Measurements from ENCODE around the gene SYT8. TPM values are rescaled to one million over a fixed set of nuclear protein-coding genes. Genes with fewer than 3 reads are reported as not detected.

The SYT8 gene
- total RNA-seq, 1 donor from 2014 or later = not detected

DNA sequence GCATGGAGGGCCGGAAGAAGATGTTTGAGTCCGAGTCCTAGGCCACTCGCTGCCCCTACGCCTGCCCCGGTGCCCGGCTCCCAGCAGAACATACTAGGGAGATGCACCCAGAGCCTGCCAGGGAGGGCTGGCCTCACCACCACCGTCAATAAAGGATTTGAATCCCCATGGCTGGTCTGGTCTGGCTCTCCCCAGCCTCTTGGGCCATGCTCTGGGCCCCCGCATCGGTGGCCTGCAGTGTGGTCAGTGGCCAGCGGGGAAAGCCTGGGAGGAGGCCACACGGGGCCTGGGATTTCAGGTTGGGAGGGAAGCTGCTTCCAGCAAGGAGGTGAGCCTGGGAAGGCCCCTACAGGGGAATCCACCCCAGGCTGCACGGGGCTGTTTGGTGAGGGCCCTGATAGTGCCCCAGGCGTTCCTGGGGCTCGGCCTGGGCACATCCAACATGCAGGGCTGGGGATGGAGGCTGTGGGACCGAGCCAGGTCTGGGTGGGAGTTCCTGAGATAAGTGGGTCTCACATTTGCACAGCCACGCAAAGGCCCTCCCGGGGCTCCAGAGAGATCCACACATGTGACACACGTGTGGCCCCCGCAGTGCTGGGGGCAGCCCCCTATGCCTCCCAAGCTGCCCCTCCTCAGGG lies 6.8 kb downstream of the SYT8 start:
- peaks cover 36% of the 10 kb centered on the region for H3K4me1 Mint-ChIP-seq

DNA sequence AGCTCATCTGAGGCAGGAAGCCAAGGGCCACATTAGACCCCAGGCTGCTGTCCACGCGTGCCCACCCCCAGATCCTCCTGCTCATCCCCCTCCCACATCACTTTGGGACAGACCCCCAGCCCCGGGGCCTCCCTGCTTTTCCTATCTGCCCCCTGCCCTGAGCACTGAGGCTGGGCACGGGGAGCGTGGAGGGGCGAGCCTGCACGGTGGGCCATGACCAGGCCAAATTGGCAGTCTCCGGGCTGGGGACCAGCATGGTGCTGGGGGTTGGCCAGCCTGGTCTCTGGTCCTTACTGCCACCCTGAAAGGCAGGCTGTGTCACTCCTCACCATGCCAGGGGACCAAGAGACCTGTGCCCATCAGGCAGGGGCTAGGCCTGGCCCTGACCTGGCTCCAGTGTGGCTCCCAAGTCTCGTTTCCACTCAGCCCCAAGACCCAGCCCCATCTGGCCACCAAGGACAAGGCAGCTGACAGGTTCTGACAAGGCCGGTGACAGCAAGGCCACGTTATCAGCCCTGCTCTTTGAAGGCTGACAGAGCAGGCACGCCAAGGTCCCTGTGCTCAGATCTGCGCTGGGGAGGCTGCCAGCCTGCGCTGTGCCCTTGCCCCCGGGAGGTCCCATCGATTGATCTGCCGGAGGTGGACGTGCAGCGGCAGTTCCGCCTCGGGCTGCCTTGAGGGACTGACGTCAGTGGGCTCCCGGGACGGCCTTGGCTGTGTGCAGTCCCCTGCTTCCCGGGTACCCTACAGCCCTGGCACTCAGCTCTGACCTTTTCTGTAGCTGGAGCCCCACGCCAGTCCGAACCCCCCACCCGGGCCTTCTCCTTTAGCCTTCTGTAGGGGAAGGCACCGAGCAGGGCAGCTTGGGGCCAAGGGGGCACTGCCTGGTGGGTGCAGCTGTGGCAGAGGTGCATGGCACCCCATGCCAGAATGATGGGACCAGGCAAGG lies 7.6 kb downstream of the SYT8 start:
- Mint-ChIP-seq H3K4me3 (peak overlapping the region; percentile 79), H3K9me3 (no peaks in the 10 kb centered on the region), H3K36me3 (ENCODE audit: low read depth) (no peaks in the 10 kb centered on the region), H3K4me1 (peaks cover 40% of the 10 kb centered on the region), H3K27ac (no peak overlapping the region), H3K27me3 (peaks cover 3% of the 10 kb centered on the region)
- DNase-seq = no peak
- intact Hi-C loops (cut with micrococcal nuclease) = no loop called here

More for the DNA sequence above, 6.8 kb downstream of the SYT8 start:
- DNase-seq = no peak
- no peaks in the 10 kb centered on the region for H3K36me3 Mint-ChIP-seq (ENCODE audit: low read depth)
- H3K27ac Mint-ChIP-seq = no peak overlapping the region
- no peaks in the 10 kb centered on the region for H3K9me3 Mint-ChIP-seq
- H3K27me3 Mint-ChIP-seq = peaks cover 2% of the 10 kb centered on the region
- intact Hi-C loops (cut with micrococcal nuclease) = no loop called here
- H3K4me3 Mint-ChIP-seq = no peak overlapping the region

DNA sequence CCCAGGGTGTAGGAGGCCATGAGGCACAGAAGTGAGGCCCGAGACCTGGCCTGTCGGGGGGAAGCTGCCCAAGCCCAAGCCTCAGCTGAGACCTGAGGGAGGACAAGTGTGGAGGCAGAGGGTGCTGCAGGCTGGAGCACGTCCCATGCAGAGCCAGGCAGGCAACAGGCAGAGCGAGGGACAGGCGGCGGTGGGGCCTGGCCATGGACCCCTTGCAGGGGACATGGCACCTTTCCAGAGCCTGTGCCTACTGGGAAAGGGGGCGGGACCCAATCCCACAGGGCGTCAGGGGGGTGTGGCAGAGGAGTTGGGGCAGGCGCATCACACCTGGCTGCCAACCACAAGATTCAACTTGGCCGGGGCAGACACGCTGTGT lies 8.3 kb downstream of the SYT8 start:
- no peak for DNase-seq
- Mint-ChIP-seq H3K36me3 (ENCODE audit: low read depth) (no peaks in the 10 kb centered on the region), H3K27me3 (peaks cover 3% of the 10 kb centered on the region), H3K27ac (peak overlapping the region; percentile 92), H3K9me3 (no peaks in the 10 kb centered on the region), H3K4me3 (peak overlapping the region; percentile 79), H3K4me1 (peaks cover 45% of the 10 kb centered on the region)
- intact Hi-C loops (cut with micrococcal nuclease) = no loop called here

DNA sequence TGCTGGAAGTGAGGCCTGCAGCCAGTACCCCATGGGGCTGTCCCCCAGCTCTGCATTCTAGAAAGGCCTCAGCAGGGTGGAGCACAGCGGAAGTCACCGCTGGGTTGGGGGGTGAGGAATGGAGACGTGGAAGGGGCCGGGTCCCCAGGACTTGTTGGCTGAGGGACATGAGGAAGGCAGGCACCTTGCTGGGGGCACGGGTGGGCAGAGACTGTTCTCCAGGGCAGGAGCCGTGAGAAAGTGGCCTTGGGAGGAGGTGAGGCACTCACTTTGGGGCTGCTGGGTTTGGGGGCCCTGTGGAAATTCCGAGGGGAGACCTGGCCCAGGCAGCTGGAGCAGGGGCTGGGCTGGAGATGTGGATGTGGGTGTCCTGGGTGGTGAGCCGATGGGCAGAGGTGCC lies 9.0 kb downstream of the SYT8 start:
- peak overlapping the region; percentile 79 for H3K4me3 Mint-ChIP-seq
- H3K36me3 Mint-ChIP-seq (ENCODE audit: low read depth) = no peaks in the 10 kb centered on the region
- H3K4me1 Mint-ChIP-seq = peaks cover 50% of the 10 kb centered on the region
- peaks cover 3% of the 10 kb centered on the region for H3K27me3 Mint-ChIP-seq
- no peak for DNase-seq
- peak overlapping the region; percentile 92 for H3K27ac Mint-ChIP-seq
- intact Hi-C loops (cut with micrococcal nuclease) = loop anchor here (1.0 kb wide), 1 partner anchor 9 kb away; no protein-coding TSS in a partner anchor
- H3K9me3 Mint-ChIP-seq = no peaks in the 10 kb centered on the region

- Mint-ChIP-seq H3K36me3 (ENCODE audit: low read depth) (no peaks in the 10 kb centered on the region), H3K27ac (peak overlapping the region; percentile 92), H3K27me3 (peaks cover 3% of the 10 kb centered on the region), H3K9me3 (no peaks in the 10 kb centered on the region), H3K4me1 (peaks cover 56% of the 10 kb centered on the region), H3K4me3 (peak overlapping the region; percentile 79)
- DNase-seq = peak; percentile 83
- intact Hi-C loops (cut with micrococcal nuclease) = loop anchor here (1.0 kb wide), 1 partner anchor 8 kb away; no protein-coding TSS in a partner anchor
Measured at GRCh38 chr11:1844221-1845094, 9.7 kb downstream of the SYT8 start.

GRCh38 chr11:1845095-1845429 lies 10.3 kb downstream of the SYT8 start:
- intact Hi-C loops (cut with micrococcal nuclease) = no loop called here
- Mint-ChIP-seq H3K27ac (peak overlapping the region; percentile 92), H3K36me3 (ENCODE audit: low read depth) (no peaks in the 10 kb centered on the region), H3K4me1 (peaks cover 54% of the 10 kb centered on the region), H3K4me3 (peak overlapping the region; percentile 79), H3K27me3 (peaks cover 3% of the 10 kb centered on the region), H3K9me3 (no peaks in the 10 kb centered on the region)
- no peak for DNase-seq

GRCh38 chr11:1845561-1846452 lies 11.0 kb downstream of the SYT8 start:
- peaks cover 58% of the 10 kb centered on the region for H3K4me1 Mint-ChIP-seq
- peak overlapping the region; percentile 92 for H3K27ac Mint-ChIP-seq
- H3K4me3 Mint-ChIP-seq = peak overlapping the region; percentile 79
- no peak for DNase-seq
- intact Hi-C loops (cut with micrococcal nuclease) = no loop called here
- H3K36me3 Mint-ChIP-seq (ENCODE audit: low read depth) = no peaks in the 10 kb centered on the region
- H3K9me3 Mint-ChIP-seq = no peaks in the 10 kb centered on the region
- H3K27me3 Mint-ChIP-seq = peaks cover 3% of the 10 kb centered on the region

DNA sequence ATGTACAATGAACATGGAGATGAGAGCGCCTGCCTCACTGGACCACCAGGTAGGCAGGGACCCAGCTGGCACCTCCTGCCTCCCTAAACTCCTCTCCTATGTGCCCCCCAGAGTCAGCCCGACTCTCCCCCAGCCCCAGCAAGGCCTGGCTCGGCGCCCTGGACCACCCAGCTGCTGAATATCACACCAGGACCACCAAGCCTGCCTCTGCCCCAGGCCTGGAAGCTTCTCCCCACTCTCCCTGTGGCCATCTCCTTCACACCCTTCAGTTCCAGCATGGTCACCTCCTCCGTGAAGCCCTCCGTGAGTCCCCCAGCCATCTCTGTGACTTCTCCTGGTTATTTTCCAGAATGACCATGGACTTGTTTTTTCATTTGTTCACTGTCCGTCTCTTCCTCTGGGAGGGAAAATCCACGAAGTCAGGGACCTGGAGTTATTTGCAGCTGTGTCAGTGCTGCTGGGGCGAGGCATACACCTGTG lies 11.7 kb downstream of the SYT8 start:
- Mint-ChIP-seq H3K36me3 (ENCODE audit: low read depth) (no peaks in the 10 kb centered on the region), H3K9me3 (no peaks in the 10 kb centered on the region), H3K4me1 (peaks cover 65% of the 10 kb centered on the region), H3K27me3 (peaks cover 3% of the 10 kb centered on the region), H3K27ac (peak overlapping the region; percentile 71), H3K4me3 (no peak overlapping the region)
- intact Hi-C loops (cut with micrococcal nuclease) = no loop called here
- no peak for DNase-seq

- Mint-ChIP-seq H3K9me3 (no peaks in the 10 kb centered on the region), H3K4me3 (no peak overlapping the region), H3K27me3 (peaks cover 3% of the 10 kb centered on the region)
Measured at GRCh38 chr11:1847006-1847735, 12.4 kb downstream of the SYT8 start.

GRCh38 chr11:1847926-1848639 lies 13.3 kb downstream of the SYT8 start:
- peaks cover 3% of the 10 kb centered on the region for H3K27me3 Mint-ChIP-seq
- H3K36me3 Mint-ChIP-seq (ENCODE audit: low read depth) = peaks cover 5% of the 10 kb centered on the region
- peaks cover 76% of the 10 kb centered on the region for H3K4me1 Mint-ChIP-seq
- no peaks in the 10 kb centered on the region for H3K9me3 Mint-ChIP-seq
- no peak for DNase-seq
- peak overlapping the region; percentile 26 for H3K4me3 Mint-ChIP-seq
- intact Hi-C loops (cut with micrococcal nuclease) = no loop called here
- peak overlapping the region; percentile 71 for H3K27ac Mint-ChIP-seq

More at GRCh38 chr11:1847006-1847735, 12.4 kb downstream of the SYT8 start:
- Mint-ChIP-seq H3K27ac (peak overlapping the region; percentile 45), H3K36me3 (ENCODE audit: low read depth) (no peaks in the 10 kb centered on the region), H3K4me1 (peaks cover 69% of the 10 kb centered on the region)
- DNase-seq = no peak
- intact Hi-C loops (cut with micrococcal nuclease) = no loop called here

DNA sequence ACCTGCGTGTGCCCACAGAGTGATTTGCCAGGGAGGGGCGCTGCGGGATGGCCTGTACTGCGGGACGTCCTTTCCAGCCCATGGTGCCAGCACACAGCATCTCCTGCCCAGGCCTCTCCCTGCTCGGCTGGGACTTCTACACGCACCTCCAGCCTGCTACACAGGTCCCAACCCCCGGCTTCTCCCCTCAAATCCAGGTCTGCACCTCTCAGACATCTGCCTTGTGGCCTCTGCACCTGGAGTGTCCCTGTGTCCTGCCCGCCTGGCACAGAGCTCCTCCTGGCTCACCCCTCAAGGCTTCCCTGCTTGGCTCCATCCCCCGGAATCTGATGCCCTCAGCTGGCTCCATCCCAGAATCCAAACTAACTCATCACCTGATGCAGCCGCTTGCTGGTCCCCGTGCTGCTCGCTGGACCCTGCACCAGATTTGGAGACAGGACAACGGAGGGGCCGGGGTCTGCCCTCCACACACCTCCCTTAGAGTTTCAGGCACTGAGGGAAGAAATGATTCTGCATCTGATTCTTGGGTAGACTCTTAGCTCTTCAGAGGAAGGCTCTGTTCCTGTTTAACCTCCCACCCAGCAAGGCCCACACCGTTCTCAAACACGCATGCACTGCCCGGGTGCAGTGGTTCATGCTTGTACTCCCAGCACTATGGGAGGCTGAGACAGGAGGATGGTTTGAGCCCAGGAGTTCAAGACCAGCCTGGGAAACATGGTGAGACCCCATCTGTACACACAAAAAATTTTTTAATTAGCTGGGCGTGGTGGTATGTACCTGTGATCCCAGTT lies 14.0 kb downstream of the SYT8 start:
- DNase-seq = no peak
- peaks cover 69% of the 10 kb centered on the region for H3K4me1 Mint-ChIP-seq
- intact Hi-C loops (cut with micrococcal nuclease) = no loop called here
- no peak overlapping the region for H3K4me3 Mint-ChIP-seq
- H3K27me3 Mint-ChIP-seq = peaks cover 3% of the 10 kb centered on the region
- no peaks in the 10 kb centered on the region for H3K9me3 Mint-ChIP-seq
- H3K36me3 Mint-ChIP-seq (ENCODE audit: low read depth) = peaks cover 5% of the 10 kb centered on the region
- H3K27ac Mint-ChIP-seq = peak overlapping the region; percentile 77
